H1 (cell line): ENCODE results near the gene S1PR1. TPM values are rescaled to one million over a fixed set of nuclear protein-coding genes. Genes with fewer than 3 reads are reported as not detected.

Experiments
- CREB1 ChIP-seq: IDR thresholded peaks from 2 replicates; pipeline ENCODE4 v1.6.1; 2012; ENCODE audit warnings: inconsistent platforms
- EP300 ChIP-seq, 2 experiments: IDR thresholded peaks; 1 replicate in 1 of 2; 2 replicates in 1 of 2; pipeline ENCODE4 v1.6.1; 2011 to 2012; ENCODE audit warnings: low read depth in 2 of 2, low read length in 2 of 2, mild to moderate bottlenecking in 2 of 2, borderline replicate concordance in 1 of 2, inconsistent platforms in 1 of 2, moderate library complexity in 1 of 2
- GABPA ChIP-seq: IDR thresholded peaks from 2 replicates; pipeline ENCODE4 v1.6.1; 2011; ENCODE audit warnings: mild to moderate bottlenecking, low read length, moderate library complexity, borderline replicate concordance; ENCODE audit not compliant: insufficient read depth
- NANOG ChIP-seq: IDR thresholded peaks from 2 replicates; pipeline ENCODE4 v1.6.1; 2011; ENCODE audit warnings: low read length, low read depth, mild to moderate bottlenecking, inconsistent platforms; ENCODE audit not compliant: insufficient read depth, poor library complexity, severe bottlenecking
- SP1 ChIP-seq: IDR thresholded peaks from 2 replicates; pipeline ENCODE4 v1.6.1; 2011; ENCODE audit warnings: low read depth, low read length
- TEAD4 ChIP-seq: IDR thresholded peaks from 2 replicates; pipeline ENCODE4 v1.6.1; 2012; ENCODE audit warnings: low read depth, low read length, inconsistent platforms, mixed read lengths
- polyA plus RNA-seq, 7 experiments: library from polyadenylated mRNA; depleted of rRNA in 3 of 7; stranded (reverse) in 5 of 7; unstranded in 2 of 7; fragments of >200 nt in 5 of 7; fragments of 200-250 nt in 2 of 7; gene quantifications; 1 replicate in 5 of 7; 2 replicates in 1 of 7; 4 replicates in 1 of 7; pipeline versions ENCODE4 v1.2.1 to v1.2.3, GENCODE V29; 2011 to 2013; ENCODE audit warnings: missing spikeins in 2 of 7, mixed read lengths in 2 of 7
- total RNA-seq: library from RNA; stranded (reverse); fragmentation: NEBNext Ultra II Directional; extraction: Animal tissue kit (Norgen Biotek cat#: 25700); gene quantifications from 2 replicates; pipeline ENCODE4 v1.2.1, GENCODE V29; 2021
- TF ChIP-seq, protein P1 (sequence below): fragments of 300-600 bp; sonication (generic); IDR thresholded peaks from 2 replicates; pipeline ENCODE4 v1.7.1; 2012; ENCODE audit warnings: low read length, moderate library complexity, mild to moderate bottlenecking, inconsistent platforms; ENCODE audit not compliant: insufficient replicate concordance
- TF ChIP-seq, protein P2 (sequence below): IDR thresholded peaks from 2 replicates; pipeline ENCODE4 v1.6.1; 2012; ENCODE audit warnings: inconsistent platforms

Gene S1PR1
- total and polyA plus RNA-seq, 2 of the 8 experiments (the other 6 are each of a cell fraction or from before 2014, with no cell fraction given) = 3.5 to 5.5 TPM

DNA sequence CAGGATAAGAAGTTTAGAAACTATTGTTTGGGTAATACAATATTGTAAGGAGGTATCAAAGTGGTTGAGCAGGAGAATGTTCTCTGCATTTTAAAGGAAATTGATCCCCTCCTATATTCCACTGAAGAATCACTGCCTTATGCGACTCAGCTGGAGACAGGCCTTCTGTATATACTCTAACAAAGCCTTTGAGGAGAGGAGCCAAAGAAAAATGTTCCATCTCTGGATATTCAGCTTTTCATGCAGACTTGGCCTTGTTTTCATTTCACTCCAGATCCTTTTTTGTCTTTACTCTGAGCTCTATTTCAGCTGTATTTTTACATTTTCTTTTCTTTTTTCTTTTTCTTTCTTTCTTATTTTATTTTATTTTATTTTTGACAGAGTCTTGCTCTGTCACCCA, 42.1 kb upstream of the S1PR1 start (continued):
- TF ChIP-seq, protein P1, sequence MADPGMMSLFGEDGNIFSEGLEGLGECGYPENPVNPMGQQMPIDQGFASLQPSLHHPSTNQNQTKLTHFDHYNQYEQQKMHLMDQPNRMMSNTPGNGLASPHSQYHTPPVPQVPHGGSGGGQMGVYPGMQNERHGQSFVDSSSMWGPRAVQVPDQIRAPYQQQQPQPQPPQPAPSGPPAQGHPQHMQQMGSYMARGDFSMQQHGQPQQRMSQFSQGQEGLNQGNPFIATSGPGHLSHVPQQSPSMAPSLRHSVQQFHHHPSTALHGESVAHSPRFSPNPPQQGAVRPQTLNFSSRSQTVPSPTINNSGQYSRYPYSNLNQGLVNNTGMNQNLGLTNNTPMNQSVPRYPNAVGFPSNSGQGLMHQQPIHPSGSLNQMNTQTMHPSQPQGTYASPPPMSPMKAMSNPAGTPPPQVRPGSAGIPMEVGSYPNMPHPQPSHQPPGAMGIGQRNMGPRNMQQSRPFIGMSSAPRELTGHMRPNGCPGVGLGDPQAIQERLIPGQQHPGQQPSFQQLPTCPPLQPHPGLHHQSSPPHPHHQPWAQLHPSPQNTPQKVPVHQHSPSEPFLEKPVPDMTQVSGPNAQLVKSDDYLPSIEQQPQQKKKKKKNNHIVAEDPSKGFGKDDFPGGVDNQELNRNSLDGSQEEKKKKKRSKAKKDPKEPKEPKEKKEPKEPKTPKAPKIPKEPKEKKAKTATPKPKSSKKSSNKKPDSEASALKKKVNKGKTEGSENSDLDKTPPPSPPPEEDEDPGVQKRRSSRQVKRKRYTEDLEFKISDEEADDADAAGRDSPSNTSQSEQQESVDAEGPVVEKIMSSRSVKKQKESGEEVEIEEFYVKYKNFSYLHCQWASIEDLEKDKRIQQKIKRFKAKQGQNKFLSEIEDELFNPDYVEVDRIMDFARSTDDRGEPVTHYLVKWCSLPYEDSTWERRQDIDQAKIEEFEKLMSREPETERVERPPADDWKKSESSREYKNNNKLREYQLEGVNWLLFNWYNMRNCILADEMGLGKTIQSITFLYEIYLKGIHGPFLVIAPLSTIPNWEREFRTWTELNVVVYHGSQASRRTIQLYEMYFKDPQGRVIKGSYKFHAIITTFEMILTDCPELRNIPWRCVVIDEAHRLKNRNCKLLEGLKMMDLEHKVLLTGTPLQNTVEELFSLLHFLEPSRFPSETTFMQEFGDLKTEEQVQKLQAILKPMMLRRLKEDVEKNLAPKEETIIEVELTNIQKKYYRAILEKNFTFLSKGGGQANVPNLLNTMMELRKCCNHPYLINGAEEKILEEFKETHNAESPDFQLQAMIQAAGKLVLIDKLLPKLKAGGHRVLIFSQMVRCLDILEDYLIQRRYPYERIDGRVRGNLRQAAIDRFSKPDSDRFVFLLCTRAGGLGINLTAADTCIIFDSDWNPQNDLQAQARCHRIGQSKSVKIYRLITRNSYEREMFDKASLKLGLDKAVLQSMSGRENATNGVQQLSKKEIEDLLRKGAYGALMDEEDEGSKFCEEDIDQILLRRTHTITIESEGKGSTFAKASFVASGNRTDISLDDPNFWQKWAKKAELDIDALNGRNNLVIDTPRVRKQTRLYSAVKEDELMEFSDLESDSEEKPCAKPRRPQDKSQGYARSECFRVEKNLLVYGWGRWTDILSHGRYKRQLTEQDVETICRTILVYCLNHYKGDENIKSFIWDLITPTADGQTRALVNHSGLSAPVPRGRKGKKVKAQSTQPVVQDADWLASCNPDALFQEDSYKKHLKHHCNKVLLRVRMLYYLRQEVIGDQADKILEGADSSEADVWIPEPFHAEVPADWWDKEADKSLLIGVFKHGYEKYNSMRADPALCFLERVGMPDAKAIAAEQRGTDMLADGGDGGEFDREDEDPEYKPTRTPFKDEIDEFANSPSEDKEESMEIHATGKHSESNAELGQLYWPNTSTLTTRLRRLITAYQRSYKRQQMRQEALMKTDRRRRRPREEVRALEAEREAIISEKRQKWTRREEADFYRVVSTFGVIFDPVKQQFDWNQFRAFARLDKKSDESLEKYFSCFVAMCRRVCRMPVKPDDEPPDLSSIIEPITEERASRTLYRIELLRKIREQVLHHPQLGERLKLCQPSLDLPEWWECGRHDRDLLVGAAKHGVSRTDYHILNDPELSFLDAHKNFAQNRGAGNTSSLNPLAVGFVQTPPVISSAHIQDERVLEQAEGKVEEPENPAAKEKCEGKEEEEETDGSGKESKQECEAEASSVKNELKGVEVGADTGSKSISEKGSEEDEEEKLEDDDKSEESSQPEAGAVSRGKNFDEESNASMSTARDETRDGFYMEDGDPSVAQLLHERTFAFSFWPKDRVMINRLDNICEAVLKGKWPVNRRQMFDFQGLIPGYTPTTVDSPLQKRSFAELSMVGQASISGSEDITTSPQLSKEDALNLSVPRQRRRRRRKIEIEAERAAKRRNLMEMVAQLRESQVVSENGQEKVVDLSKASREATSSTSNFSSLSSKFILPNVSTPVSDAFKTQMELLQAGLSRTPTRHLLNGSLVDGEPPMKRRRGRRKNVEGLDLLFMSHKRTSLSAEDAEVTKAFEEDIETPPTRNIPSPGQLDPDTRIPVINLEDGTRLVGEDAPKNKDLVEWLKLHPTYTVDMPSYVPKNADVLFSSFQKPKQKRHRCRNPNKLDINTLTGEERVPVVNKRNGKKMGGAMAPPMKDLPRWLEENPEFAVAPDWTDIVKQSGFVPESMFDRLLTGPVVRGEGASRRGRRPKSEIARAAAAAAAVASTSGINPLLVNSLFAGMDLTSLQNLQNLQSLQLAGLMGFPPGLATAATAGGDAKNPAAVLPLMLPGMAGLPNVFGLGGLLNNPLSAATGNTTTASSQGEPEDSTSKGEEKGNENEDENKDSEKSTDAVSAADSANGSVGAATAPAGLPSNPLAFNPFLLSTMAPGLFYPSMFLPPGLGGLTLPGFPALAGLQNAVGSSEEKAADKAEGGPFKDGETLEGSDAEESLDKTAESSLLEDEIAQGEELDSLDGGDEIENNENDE = no peak
- TF ChIP-seq EP300 (IDR thresholded peaks at IDR 0.05; ENCODE audit: borderline replicate concordance in 1 of 2, low read depth in 2 of 2, low read length in 2 of 2) (no peak), CREB1 (no peak), SP1 (no peak), TEAD4 (no peak), NANOG (no peak), GABPA (no peak)
- TF ChIP-seq, protein P2, sequence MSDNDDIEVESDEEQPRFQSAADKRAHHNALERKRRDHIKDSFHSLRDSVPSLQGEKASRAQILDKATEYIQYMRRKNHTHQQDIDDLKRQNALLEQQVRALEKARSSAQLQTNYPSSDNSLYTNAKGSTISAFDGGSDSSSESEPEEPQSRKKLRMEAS = no peak
